ENCODE measurements around the gene VEGFB.

- TF ChIP-seq SUZ12 (IDR thresholded peaks at IDR 0.05; ENCODE audit: extremely low read depth, insufficient read depth, insufficient read length) (no peak), ZNF274 (IDR thresholded peaks at IDR 0.05; ENCODE audit: low read depth, low read length) (no peak)
These were observed 53.4 kb downstream of the VEGFB start for GRCh38 chr11:64287676-64288352.

All from NT2/D1 (cell line).